GM21717 (cell line): ENCODE measurements around the gene AKT1S1.
"Not testable (repeated sequence)": the region's sequence is repeated elsewhere in the genome, so short reads cannot be mapped to it uniquely, and the experiment has no call there.

Source experiments
- ATAC-seq: cut with Tn5 transposase; IDR thresholded peaks from one replicate; pipeline ENCODE4 v1.9.1; 2021; ENCODE audit warnings: mild to moderate bottlenecking, moderate library complexity; ENCODE audit not compliant: unreplicated experiment

Gene AKT1S1

GRCh38 chr19:49877020-49877878 is at the start of gene AKT1S1, which contains the start of gene TBC1D17:
Gene AKT1S1, minus strand, starts transcription at chr19:49877355. Its CDS starts 4,060 bp downstream, at chr19:49873295.
Gene TBC1D17, plus strand, starts transcription at chr19:49877702. Its CDS starts 22 bp downstream, at chr19:49877724.
- peak; percentile 49 for ATAC-seq

DNA sequence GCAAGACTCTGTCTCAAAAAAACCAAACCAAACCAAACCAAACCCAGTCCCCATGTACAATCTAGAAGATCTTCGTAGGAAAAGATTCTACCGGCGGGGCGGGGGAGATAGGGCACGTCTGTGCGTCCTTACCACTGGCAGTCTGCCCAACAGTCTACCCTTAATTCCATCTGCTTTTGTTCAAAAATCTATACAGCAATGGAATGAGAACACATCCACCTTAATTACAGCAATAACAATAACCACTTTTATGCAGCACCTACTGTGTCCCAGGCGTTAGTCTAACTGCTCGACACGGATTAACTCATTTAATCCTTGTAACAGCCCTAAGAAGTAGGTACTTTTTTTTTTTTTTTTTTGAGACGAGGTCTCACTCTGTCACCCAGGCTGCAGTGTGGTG is 49.4 kb upstream of the AKT1S1 start:
- no peak for ATAC-seq

DNA sequence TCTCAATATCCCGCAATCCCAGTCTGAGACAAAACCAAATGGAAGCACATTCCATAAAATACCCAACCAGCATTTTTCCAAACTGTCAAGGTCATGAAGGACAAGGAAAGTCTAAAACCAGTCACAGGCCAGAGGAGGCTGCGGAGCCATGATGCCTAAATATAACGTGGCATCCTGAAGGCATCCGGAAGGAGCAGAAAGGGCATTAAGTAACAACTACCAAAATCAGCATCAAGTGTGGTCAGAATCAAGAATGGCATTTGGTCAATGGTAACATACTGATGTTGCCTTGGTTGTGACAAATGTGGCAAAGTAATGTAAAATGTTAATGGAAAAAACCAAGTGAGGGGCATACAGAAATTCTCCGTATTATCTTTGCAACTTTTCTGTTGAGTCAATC is 48.3 kb upstream of the AKT1S1 start:
- no peak for ATAC-seq

- ATAC-seq, result not testable (repeated sequence)
Measured at GRCh38 chr19:49924881-49925210, 47.7 kb upstream of the AKT1S1 start.

- no peak for ATAC-seq
Measured at GRCh38 chr19:49924004-49924880, 47.1 kb upstream of the AKT1S1 start.

GRCh38 chr19:49923055-49924003 is 46.2 kb upstream of the AKT1S1 start:
- ATAC-seq, result no peak

DNA sequence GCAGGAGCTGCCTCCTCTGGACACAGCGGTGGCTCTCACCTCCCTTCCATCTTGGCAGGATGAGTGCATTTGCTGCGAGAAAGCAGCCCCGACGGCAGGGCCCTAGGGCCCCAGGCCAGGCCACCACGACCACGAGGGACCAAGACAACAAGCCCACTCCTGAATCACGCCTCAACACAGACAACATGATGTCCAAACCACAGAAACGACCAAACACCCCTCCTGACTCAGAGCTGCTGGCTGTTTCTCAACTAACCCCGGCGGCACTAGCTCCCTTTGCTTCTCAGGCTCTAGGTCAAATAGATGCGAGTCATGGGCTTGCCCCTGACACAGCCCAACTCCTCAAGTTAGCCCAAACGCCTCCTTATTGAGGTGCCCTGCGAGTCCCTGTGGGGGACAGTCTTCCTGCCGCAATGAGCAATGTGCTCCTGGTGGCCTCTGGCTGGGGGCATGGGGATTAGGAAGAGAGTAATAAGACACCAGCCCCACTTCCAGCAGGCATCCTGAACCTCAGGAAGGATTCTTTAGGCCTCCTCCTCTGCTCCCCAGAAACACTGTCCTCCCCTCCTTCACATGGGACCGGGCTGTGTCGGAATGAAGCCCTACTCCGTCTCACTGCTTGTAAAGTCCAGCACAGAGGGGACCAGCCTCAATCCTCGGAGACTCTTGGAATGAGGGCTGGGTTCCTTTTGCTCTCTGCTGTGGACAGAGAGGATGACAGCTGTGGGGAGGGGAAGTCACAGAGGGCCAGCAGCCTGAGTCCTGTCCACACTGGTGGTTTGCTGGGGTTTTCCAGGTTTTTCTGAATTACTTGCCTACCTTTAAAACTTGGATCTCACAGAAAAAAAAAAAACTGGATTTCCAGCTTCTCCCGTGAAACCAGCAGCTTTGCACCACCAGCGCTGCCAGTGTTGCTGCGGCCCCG is 45.0 kb upstream of the AKT1S1 start:
- no peak for ATAC-seq

- ATAC-seq, result no peak
Measured at GRCh38 chr19:49920624-49921363, 43.6 kb upstream of the AKT1S1 start.

DNA sequence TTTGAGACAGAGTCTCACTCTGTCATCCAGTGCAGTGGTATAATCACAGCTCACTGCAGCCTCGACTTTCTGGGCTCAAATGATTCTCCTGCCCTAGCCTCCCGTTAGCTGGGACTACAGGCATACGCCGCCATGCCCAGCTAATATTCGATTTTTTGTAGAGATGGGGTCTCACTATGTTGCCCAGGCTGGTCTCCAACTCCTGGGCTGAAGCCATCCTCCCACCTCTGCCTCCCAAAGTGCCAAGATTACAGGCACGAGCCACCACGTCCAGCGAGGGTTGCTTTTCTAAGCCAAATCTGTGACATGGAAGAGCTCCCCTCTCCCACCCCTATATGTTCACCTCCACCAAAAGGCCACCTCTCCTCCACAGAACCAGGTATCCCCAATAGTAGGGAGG is 40.9 kb upstream of the AKT1S1 start:
- ATAC-seq, result no peak

DNA sequence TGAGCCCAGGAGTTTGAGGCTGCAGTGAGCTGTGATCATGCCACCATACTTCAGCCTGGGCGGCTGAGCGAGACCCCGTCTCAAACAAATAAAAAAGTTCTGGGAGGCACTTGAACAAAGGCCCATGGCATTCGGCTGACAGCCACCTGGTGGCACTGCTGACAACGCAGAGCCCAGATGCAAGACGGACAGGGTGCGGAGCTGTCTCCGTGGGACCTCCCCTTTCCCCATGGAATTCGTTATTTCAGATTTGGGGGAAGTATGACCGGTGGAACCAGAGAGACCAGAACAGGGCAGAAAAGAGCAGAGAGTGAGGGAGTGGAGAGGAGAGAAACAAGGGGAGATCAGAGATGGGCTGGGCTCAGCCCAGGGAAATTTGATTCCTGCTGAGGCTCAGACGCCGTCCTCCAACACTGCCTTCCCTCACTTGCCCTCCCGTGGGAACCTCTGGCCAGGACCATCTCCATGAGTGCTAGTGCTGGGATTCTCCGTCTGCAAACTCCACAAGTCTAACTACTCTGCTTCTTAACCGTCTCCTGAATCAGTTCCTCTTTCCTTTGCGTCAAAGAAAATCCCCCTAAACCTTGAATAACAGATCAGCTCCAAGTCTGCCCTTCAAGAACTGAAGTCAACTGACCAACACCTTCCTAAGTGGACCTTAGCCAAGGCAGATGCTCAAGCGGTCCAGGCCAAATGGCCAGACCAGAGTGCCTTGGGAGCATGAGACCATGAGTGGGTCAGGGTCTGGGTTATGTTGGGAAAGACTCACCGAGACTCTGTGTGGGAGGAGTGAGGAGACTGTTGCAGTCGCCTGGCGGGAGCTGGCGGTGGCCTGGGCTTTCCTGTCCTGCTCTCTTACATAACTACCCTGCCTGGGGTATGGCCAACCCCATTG is 39.9 kb upstream of the AKT1S1 start:
- ATAC-seq, result no peak

- ATAC-seq, result no peak
Measured at GRCh38 chr19:49915271-49915670, 38.1 kb upstream of the AKT1S1 start.

- no peak for ATAC-seq
Measured at GRCh38 chr19:49913720-49914119, 36.6 kb upstream of the AKT1S1 start.

DNA sequence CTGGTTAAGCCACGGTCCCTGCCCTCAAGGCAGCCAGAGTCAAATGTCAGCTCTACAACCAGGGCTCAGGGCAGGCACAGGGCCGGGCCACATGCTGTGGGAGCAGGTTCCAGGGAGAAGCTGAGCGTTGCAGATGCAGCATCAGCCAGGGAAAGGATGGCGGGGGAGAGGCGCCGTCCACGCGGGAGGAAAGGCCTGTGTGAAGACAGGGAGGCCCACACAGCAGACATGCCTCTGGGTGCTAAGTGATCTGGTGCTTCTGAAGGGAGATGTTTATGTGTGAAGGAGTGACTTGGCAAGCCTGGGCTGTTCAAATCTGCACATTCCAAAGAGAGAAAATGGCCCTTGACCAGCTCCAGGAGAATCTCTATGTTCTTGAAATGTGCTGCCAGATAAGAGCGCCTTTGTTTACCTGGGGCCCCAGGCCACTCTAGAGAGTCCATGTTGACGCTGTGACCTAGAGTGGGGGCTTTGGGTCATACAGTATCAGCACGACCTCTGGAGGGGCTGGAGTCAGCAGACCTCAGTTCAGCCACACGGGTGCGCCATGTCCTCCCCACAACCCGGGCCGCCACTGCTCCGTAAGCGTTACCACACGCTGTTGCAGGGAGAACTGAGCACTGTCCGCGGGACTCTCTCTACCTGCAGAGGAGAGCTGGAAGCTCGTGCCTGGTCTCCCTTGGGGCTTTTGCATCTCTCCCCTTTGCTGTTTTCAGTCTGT is 36.0 kb upstream of the AKT1S1 start:
- no peak for ATAC-seq

GRCh38 chr19:49911381-49912145 is 34.4 kb upstream of the AKT1S1 start:
- ATAC-seq, result no peak

- ATAC-seq, result no peak
Measured at GRCh38 chr19:49910179-49910578, 33.0 kb upstream of the AKT1S1 start.
